Measurements from ENCODE around the gene COL16A1.

COL16A1 gene

DNA sequence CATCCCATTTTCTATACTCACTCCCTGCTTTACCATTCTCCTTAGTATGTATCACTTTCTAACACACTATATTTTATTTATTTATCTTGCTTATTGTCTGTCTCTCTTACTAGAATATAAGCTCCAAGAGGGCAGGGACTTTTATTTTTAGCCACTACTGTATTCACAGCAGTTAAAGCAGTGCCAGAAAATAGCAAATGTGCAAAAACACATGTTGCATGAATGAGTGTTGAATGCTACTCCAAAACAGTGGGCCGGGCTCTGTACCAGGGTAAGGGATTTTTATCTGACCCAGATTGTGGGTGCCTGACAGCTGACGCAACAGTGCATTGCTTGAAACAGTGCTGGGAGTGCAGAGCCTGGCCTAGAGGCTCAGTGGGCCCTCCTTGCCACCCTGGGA lies 24.7 kb downstream of the COL16A1 start:
- Histone ChIP-seq H3K9me3 (ENCODE audit: insufficient read depth, low read depth, low read length) (no peaks in the 10 kb centered on the region), H3K4me3 (ENCODE audit: low read length) (no peak overlapping the region), H3K9ac (ENCODE audit: low read depth, low read length) (no peak overlapping the region), H3K36me3 (ENCODE audit: insufficient read depth, low read length) (peaks cover 3% of the 10 kb centered on the region; the same call in 1 of the 2 replicates), H3K27ac (ENCODE audit: low read depth, low read length) (no peak overlapping the region), H3K4me1 (ENCODE audit: insufficient read depth, low read length) (no peaks in the 10 kb centered on the region), H3K27me3 (ENCODE audit: insufficient read depth, low read length) (no peaks in the 10 kb centered on the region)
- 47% methylated on average over 2 of the region's 2 CpGs for WGBS

DNA sequence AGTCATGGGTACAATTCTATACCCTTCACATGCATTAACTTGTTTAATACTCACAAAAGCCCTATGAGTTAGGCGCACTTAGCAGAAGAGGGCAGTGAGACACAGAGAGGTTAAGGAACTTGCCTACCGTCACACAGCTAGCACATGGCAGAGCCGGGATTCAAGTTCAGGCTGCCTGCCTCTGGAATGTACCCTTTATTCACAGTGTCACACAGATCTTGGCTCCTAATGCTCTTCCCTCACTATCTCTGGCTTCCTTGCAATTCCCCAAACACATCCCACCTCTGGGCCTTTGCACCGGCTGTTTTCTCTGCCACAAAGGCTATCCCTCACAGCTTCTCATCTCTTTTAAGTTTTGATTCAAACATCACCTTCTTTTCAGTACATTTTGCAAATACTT lies 25.1 kb downstream of the COL16A1 start:
- H3K27me3 ChIP-seq (ENCODE audit: insufficient read depth, low read length): no peaks in the 10 kb centered on the region
- WGBS: 97% methylated on average over 4 of the region's 4 CpGs
- peaks cover 3% of the 10 kb centered on the region; the same call in 1 of the 2 replicates for H3K36me3 ChIP-seq (ENCODE audit: insufficient read depth, low read length)

DNA sequence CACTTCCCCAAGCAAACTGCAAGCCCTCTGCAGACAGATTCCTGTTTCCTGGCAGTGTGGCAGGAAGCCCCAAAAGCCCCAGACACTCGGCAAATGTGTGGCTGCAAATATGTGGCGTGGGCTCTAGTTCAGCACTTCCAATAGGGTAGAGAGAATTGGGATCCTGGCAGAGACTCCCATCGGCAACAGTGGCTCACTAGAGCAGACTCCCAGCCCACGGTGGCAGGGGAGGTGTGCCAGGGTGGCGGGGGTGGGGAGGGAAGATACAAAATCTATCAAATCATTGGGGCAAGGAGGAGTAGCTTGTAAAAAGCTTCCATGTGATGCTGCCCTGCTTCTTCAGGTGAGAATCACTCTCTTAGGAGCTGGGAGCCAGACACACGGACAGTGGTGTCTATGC lies 25.9 kb downstream of the COL16A1 start:
- 92% methylated on average over 6 of the region's 6 CpGs for WGBS
- Histone ChIP-seq H3K27me3 (ENCODE audit: insufficient read depth, low read length) (no peaks in the 10 kb centered on the region), H3K27ac (ENCODE audit: low read depth, low read length) (no peak overlapping the region), H3K9ac (ENCODE audit: low read depth, low read length) (no peak overlapping the region), H3K36me3 (ENCODE audit: insufficient read depth, low read length) (peaks cover 3% of the 10 kb centered on the region; the same call in 1 of the 2 replicates), H3K9me3 (ENCODE audit: insufficient read depth, low read depth, low read length) (no peaks in the 10 kb centered on the region), H3K4me1 (ENCODE audit: insufficient read depth, low read length) (no peaks in the 10 kb centered on the region), H3K4me3 (ENCODE audit: low read length) (no peak overlapping the region)

More for the DNA sequence above, 25.1 kb downstream of the COL16A1 start:
- H3K27ac ChIP-seq (ENCODE audit: low read depth, low read length): no peak overlapping the region
- no peaks in the 10 kb centered on the region for H3K4me1 ChIP-seq (ENCODE audit: insufficient read depth, low read length)
- no peak overlapping the region for H3K4me3 ChIP-seq (ENCODE audit: low read length)
- H3K9ac ChIP-seq (ENCODE audit: low read depth, low read length): no peak overlapping the region
- H3K9me3 ChIP-seq (ENCODE audit: insufficient read depth, low read depth, low read length): no peaks in the 10 kb centered on the region

DNA sequence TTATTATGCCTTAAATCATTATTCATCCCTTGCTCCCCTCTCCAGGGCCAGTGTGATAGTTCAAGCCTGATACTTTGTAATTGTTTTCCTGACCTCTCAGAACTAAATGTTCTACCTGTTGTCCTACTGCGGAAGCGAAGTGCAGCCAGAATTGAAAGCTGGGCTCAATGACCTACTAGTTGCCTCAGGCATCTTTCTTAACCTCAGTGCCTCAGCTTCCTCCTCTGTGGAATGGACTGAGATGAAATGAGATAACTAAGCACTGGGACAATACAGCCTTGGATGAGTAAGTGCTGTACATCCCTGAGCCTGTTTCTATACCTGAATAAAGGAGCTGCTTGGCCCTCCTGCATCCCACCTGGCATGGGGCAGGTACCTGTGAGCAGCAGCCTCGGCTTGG lies 26.4 kb downstream of the COL16A1 start:
- H3K36me3 ChIP-seq (ENCODE audit: insufficient read depth, low read length): peaks cover 3% of the 10 kb centered on the region; the same call in 1 of the 2 replicates
- no peaks in the 10 kb centered on the region for H3K9me3 ChIP-seq (ENCODE audit: insufficient read depth, low read depth, low read length)

DNA sequence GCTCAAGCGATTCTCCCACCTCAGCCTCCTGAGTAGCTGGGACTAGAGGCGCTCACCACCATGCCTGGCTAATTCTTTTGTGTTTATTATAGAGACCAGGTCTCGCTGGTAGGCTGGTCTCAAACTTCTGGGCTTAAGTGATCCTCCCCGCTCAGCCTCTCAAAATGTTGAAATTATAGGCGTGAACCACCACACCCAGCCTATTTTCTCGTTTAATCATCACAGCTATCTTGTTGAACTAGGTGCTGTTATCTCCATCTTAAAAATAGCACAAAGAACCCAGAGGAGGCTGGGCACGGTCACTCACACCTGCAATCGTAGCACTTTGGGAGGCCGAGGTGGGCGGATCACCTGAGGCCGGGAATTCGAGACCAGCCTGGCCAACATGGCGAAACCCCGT lies 28.1 kb downstream of the COL16A1 start:
- Histone ChIP-seq H3K36me3 (ENCODE audit: insufficient read depth, low read length) (no peaks in the 10 kb centered on the region), H3K9ac (ENCODE audit: low read depth, low read length) (no peak overlapping the region), H3K27me3 (ENCODE audit: insufficient read depth, low read length) (no peaks in the 10 kb centered on the region), H3K4me3 (ENCODE audit: low read length) (no peak overlapping the region), H3K27ac (ENCODE audit: low read depth, low read length) (no peak overlapping the region), H3K4me1 (ENCODE audit: insufficient read depth, low read length) (no peaks in the 10 kb centered on the region), H3K9me3 (ENCODE audit: insufficient read depth, low read depth, low read length) (no peaks in the 10 kb centered on the region)
- WGBS: 95% methylated on average over 14 of the region's 14 CpGs

More for the DNA sequence above, 26.4 kb downstream of the COL16A1 start:
- Histone ChIP-seq H3K4me1 (ENCODE audit: insufficient read depth, low read length) (no peaks in the 10 kb centered on the region), H3K27ac (ENCODE audit: low read depth, low read length) (no peak overlapping the region), H3K9ac (ENCODE audit: low read depth, low read length) (no peak overlapping the region), H3K27me3 (ENCODE audit: insufficient read depth, low read length) (no peaks in the 10 kb centered on the region), H3K4me3 (ENCODE audit: low read length) (no peak overlapping the region)
- WGBS: 64% methylated on average over 3 of the region's 3 CpGs

DNA sequence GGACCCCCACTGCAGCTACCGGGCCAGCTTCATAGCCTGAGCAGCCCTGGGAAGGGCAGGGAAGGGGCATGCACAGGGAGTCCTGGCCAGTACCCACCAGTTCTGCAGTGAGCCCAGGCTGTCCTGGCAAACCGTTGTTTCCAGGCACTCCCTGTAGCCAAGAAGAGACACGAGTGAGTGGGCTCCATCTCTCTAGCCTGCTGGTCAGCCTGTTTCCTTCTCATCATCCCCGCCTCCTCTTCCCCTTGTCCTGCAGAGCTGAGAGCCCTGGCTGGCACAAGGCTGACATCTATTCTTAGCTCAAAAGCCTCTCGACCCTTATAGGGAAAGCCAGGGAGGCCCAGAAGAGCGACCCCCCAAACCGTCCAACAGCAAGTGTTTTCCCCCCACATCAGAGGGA lies 28.7 kb downstream of the COL16A1 start:
- H3K4me3 ChIP-seq (ENCODE audit: low read length): no peak overlapping the region
- WGBS: 77% methylated on average over 7 of the region's 7 CpGs
- no peaks in the 10 kb centered on the region for H3K36me3 ChIP-seq (ENCODE audit: insufficient read depth, low read length)
- no peaks in the 10 kb centered on the region for H3K9me3 ChIP-seq (ENCODE audit: insufficient read depth, low read depth, low read length)
- H3K4me1 ChIP-seq (ENCODE audit: insufficient read depth, low read length): peaks cover 5% of the 10 kb centered on the region; the same call in 1 of the 2 replicates
- H3K27me3 ChIP-seq (ENCODE audit: insufficient read depth, low read length): no peaks in the 10 kb centered on the region
- H3K27ac ChIP-seq (ENCODE audit: low read depth, low read length): no peak overlapping the region
- no peak overlapping the region for H3K9ac ChIP-seq (ENCODE audit: low read depth, low read length)

DNA sequence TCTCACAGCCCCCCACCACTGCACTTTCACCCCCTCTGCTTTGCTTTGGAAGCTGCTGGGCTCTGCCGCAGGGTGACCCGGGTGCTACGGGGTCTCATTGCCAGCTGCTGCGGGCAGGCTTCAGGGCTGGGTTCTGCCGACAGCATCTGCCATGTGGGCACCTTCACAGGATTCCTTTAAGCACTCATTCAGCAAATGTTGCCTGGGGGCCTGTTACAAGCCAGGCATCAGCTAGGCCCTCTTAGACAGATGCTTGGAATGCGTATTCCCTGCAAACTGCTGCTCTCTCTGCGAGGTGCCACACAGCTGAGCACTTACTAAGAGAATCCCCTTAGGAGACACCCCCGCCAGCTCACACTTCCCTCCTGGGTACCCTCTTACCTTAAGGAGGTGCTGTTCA lies 29.2 kb downstream of the COL16A1 start:
- Histone ChIP-seq H3K4me3 (ENCODE audit: low read length) (no peak overlapping the region), H3K9me3 (ENCODE audit: insufficient read depth, low read depth, low read length) (no peaks in the 10 kb centered on the region), H3K4me1 (ENCODE audit: insufficient read depth, low read length) (peaks cover 9% of the 10 kb centered on the region; the same call in 1 of the 2 replicates), H3K27ac (ENCODE audit: low read depth, low read length) (no peak overlapping the region), H3K36me3 (ENCODE audit: insufficient read depth, low read length) (no peaks in the 10 kb centered on the region), H3K9ac (ENCODE audit: low read depth, low read length) (no peak overlapping the region), H3K27me3 (ENCODE audit: insufficient read depth, low read length) (no peaks in the 10 kb centered on the region)
- WGBS: 65% methylated on average over 8 of the region's 8 CpGs

DNA sequence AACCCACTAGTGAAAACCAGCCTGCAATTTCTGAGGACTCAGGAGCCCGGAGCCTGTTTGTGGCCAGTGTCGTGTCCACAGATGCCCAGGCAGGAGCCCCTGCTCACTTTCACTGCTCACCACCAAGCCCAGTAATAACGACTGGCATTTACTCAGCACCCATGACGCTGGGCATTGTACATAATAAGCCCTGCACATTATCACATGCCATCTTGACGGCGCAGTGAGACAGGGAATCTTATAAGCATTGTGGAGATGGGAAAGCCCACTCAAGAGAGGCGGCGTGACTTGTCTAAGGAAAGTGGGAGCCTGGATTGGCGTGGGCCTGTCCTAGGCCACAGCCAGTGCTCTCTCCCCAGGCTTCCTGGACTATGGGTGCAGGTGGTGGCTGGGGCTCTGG lies 30.4 kb downstream of the COL16A1 start:
- Histone ChIP-seq H3K4me1 (ENCODE audit: insufficient read depth, low read length) (peaks cover 9% of the 10 kb centered on the region; the same call in 1 of the 2 replicates), H3K27ac (ENCODE audit: low read depth, low read length) (no peak overlapping the region), H3K27me3 (ENCODE audit: insufficient read depth, low read length) (no peaks in the 10 kb centered on the region), H3K9me3 (ENCODE audit: insufficient read depth, low read depth, low read length) (no peaks in the 10 kb centered on the region), H3K36me3 (ENCODE audit: insufficient read depth, low read length) (no peaks in the 10 kb centered on the region), H3K4me3 (ENCODE audit: low read length) (no peak overlapping the region), H3K9ac (ENCODE audit: low read depth, low read length) (no peak overlapping the region)
- 94% methylated on average over 9 of the region's 9 CpGs for WGBS

DNA sequence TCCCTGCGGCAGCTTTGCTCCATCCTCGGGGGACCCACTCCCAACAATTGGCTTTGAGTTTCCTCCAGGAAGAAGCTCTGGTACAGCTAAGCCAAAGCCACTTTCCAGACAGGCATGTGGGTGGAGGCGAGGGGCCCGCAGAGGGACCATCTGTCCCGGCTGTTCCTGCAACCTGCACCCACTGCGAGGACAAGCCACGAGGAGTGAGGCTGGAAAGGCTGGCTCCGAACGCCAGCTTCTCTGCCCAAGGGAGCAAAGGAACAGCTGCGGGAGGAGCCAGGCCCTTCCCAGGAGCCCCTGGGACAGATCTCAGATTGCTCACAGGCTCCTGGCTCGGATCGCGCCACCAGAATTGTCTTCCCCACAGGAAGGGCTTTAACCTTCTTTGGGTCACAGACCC lies 30.8 kb downstream of the COL16A1 start:
- Histone ChIP-seq H3K4me3 (ENCODE audit: low read length) (no peak overlapping the region), H3K9ac (ENCODE audit: low read depth, low read length) (no peak overlapping the region), H3K36me3 (ENCODE audit: insufficient read depth, low read length) (no peaks in the 10 kb centered on the region), H3K4me1 (ENCODE audit: insufficient read depth, low read length) (peaks cover 9% of the 10 kb centered on the region; the same call in 1 of the 2 replicates), H3K9me3 (ENCODE audit: insufficient read depth, low read depth, low read length) (no peaks in the 10 kb centered on the region), H3K27me3 (ENCODE audit: insufficient read depth, low read length) (no peaks in the 10 kb centered on the region), H3K27ac (ENCODE audit: low read depth, low read length) (no peak overlapping the region)
- 90% methylated on average over 13 of the region's 13 CpGs for WGBS

DNA sequence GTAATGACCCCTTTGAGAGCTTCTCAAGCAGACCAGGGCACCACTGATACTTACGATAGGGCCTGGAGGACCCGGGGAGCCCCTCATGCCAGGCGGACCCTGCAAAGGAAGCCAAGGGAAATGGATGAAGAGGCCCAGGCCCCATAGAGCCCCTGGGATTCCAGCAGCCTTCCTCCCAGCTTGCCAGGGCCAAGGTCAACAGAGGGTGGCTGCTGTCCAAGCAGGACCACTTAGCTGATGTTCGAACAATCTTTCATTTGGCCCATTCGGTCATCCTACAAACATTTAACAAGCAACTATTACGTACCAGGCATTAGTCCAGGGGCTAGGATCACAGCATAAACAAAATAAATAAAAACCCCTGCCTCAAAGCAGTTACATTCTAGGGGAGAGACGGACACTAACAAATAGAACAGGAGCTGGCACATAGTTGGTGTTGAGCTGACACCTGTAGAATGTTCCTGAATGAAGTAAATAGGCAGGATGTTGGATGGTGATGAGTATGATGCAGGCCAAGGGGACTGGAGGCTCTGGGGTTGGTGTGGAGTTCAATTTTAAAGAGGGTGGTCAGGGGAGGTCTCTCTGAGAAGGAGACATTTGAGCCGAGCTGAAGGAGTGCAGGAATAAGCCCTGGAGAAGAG lies 32.1 kb downstream of the COL16A1 start:
- no peak overlapping the region for H3K27ac ChIP-seq (ENCODE audit: low read depth, low read length)
- 95% methylated on average over 8 of the region's 8 CpGs for WGBS

DNA sequence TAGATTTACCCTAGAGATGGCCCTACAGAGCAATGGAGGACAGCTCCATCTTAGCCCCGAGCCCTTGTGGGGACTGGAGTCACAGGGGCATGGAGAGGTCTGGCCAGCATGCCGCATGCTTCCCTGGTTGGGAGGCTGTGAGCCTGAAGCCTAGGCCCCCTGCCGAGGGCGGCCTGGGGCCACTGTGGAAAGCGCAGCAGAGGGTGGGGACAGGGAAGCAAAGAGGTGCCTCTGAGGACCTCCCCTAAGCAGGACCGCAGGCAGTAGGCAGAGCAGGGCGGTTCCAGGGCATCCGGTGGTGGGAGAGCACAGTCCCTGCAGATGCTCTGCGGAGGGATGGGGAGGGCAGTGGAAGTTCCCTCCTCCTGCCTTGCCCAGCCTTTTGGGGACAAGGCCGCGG lies 32.7 kb downstream of the COL16A1 start:
- H3K4me1 ChIP-seq (ENCODE audit: insufficient read depth, low read length): peaks cover 14% of the 10 kb centered on the region; the same call in 1 of the 2 replicates
- 88% methylated on average over 11 of the region's 11 CpGs for WGBS
- H3K4me3 ChIP-seq (ENCODE audit: low read length): no peak overlapping the region
- H3K27me3 ChIP-seq (ENCODE audit: insufficient read depth, low read length): no peaks in the 10 kb centered on the region
- H3K27ac ChIP-seq (ENCODE audit: low read depth, low read length): no peak overlapping the region
- no peaks in the 10 kb centered on the region for H3K9me3 ChIP-seq (ENCODE audit: insufficient read depth, low read depth, low read length)
- no peak overlapping the region for H3K9ac ChIP-seq (ENCODE audit: low read depth, low read length)
- H3K36me3 ChIP-seq (ENCODE audit: insufficient read depth, low read length): no peaks in the 10 kb centered on the region

More for the DNA sequence above, 32.1 kb downstream of the COL16A1 start:
- Histone ChIP-seq H3K27me3 (ENCODE audit: insufficient read depth, low read length) (no peaks in the 10 kb centered on the region), H3K4me3 (ENCODE audit: low read length) (no peak overlapping the region), H3K4me1 (ENCODE audit: insufficient read depth, low read length) (peaks cover 10% of the 10 kb centered on the region; the same call in 1 of the 2 replicates), H3K9me3 (ENCODE audit: insufficient read depth, low read depth, low read length) (no peaks in the 10 kb centered on the region), H3K9ac (ENCODE audit: low read depth, low read length) (no peak overlapping the region), H3K36me3 (ENCODE audit: insufficient read depth, low read length) (no peaks in the 10 kb centered on the region)

DNA sequence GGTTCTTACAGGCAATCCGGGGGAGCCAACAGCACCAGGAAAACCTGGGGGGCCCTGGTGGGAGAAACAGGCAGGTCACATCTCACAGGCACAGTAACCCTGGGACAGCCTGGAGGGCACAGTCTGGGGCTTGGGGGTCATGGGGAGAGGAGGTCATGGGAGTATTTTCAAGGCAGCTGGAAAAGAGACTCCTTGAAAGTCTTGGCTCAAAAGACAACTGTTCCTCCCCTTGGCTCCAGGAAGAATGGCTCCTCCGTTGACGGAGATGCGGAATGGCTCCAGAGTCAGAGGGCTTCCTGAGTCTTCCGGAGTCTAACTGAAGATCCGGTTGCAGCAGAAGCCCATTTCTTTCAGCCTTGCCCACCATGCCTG lies 33.2 kb downstream of the COL16A1 start:
- H3K9ac ChIP-seq (ENCODE audit: low read depth, low read length): no peak overlapping the region
- no peak overlapping the region for H3K27ac ChIP-seq (ENCODE audit: low read depth, low read length)
- no peak overlapping the region for H3K4me3 ChIP-seq (ENCODE audit: low read length)
- 87% methylated on average over 6 of the region's 6 CpGs for WGBS
- no peaks in the 10 kb centered on the region for H3K36me3 ChIP-seq (ENCODE audit: insufficient read depth, low read length)
- peaks cover 14% of the 10 kb centered on the region; the same call in 1 of the 2 replicates for H3K4me1 ChIP-seq (ENCODE audit: insufficient read depth, low read length)
- H3K27me3 ChIP-seq (ENCODE audit: insufficient read depth, low read length): no peaks in the 10 kb centered on the region
- no peaks in the 10 kb centered on the region for H3K9me3 ChIP-seq (ENCODE audit: insufficient read depth, low read depth, low read length)
